GM19351 (cell line): ENCODE results near the gene NEUROG1.
"Not testable (repeated sequence)": the region's sequence is repeated elsewhere in the genome, so short reads cannot be mapped to it uniquely, and the experiment has no call there.

Experiments used
- ATAC-seq: cut with Tn5 transposase; IDR thresholded peaks from one replicate; pipeline ENCODE4 v1.9.1; 2021; ENCODE audit warnings: mild to moderate bottlenecking, moderate library complexity; ENCODE audit not compliant: unreplicated experiment

The NEUROG1 gene

DNA sequence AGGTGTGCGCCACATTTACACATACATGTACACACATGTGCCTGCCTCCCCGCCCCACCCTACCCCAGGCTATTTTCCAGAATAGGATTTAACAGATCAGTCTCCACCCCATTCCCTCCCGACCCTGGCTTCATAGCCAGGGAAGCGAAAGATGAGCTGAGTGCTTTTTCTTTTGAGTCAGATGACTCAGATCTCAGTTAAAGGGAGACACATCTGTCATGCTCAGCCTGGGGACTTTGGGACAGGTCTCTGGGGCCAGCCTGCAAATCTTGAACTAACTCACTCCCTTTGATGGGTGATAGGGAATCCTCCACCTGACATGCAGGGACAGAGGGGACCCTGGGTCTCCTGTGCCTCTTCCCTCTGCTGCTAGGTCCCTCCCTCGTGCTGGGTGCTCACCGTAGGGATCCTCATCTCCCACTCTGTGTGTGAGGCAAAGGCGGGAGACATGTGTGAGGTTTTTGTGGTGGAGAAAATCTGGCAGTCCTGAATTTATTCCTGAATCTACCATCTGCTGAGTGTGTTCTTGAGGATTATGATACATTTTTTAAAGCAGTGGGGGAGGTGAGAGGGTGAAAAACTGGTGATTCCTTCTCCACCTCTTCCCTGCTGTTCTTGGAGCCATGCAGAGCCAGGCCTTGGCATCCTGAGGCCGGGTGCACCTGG lies 37.7 kb downstream of the NEUROG1 start:
- ATAC-seq, result no peak

DNA sequence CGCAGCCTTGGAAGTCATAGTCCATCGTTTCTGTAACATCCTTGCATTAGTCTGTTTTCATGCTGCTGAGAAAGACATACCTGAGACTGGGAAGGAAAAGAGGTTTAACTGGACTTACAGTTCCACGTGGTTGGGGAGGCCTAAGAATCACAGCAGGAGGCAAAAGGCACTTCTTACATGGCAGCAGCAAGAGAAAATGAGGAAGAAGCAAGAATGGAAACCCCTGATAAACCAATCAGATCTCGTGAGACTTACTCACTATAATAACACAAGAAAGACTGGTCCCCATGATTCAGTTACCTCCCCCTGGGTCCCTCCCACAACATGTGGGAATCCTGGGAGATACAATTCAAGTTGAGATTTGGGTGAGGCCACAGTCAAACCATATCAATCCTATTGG lies 40.2 kb downstream of the NEUROG1 start:
- ATAC-seq, result not testable (repeated sequence)

DNA sequence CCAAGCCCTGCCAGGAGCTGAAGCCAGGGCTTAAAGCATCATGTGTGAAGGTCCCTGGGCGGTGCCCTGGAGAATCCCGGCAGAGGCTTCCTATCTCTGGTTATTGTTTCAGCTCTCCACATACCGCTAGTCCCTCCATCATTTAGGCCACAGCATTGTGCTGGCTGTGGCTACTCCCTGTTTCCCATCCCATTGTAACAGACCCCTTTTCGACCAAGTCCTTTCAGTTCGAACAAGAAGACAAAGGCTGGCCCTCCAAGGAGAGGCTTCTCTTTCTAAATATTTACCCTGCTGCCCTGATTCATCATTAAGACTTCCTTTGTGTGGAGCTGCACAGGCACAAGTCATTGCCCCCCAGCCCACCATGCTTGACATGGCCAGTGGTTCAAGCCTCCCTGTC lies 41.6 kb downstream of the NEUROG1 start:
- ATAC-seq, result no peak

DNA sequence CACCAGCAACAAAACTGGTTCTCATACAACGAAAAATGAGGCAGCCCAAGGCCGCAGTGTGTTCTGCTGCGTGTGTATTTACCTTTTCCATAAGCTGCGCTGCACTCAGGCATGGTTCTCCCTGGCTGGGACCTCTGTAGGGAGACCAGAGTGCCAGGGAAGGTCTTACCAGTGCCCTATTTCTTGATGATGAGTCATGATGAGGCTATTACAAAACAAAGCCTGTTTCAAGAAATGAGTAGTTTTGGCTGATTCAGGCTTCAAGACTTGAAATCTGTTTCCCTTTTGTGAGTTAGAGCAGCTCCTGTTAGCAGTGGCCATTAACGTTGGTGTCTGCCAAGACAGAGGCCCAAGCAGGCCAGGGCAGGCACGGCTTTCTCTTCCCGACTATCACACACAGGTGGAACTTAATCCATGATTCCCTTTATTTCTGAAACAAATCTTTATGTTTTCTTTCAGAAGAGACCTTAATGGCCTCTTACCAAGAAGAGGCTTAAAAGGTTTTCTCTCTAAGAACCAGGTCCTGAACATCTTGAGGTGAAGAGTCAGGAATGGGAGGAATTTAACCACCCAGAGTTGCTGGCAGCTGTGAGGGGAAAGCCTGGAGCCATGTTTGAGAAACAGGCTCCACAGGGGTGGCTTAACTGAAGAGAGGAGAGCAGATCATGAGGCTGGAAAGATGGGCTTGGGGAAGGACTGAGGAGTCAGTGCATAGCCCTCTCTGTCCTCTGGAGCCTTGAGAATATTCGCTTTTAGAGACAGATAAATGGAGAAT lies 42.2 kb downstream of the NEUROG1 start:
- no peak for ATAC-seq

DNA sequence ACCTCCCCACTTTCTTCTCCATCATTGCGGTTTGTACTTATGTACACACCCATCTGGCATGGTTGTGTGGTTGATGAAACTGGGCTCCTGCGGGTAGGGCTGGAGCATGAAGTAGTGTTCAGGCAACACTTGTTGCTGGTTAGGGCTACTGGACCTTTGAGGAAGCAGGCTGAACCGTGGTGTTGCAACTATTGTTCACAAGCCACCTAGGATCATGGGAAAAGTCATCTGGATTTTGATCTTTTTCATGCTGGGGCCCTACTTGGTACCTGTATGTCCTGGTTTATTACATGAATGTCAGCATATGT lies 43.5 kb downstream of the NEUROG1 start:
- ATAC-seq, result no peak

DNA sequence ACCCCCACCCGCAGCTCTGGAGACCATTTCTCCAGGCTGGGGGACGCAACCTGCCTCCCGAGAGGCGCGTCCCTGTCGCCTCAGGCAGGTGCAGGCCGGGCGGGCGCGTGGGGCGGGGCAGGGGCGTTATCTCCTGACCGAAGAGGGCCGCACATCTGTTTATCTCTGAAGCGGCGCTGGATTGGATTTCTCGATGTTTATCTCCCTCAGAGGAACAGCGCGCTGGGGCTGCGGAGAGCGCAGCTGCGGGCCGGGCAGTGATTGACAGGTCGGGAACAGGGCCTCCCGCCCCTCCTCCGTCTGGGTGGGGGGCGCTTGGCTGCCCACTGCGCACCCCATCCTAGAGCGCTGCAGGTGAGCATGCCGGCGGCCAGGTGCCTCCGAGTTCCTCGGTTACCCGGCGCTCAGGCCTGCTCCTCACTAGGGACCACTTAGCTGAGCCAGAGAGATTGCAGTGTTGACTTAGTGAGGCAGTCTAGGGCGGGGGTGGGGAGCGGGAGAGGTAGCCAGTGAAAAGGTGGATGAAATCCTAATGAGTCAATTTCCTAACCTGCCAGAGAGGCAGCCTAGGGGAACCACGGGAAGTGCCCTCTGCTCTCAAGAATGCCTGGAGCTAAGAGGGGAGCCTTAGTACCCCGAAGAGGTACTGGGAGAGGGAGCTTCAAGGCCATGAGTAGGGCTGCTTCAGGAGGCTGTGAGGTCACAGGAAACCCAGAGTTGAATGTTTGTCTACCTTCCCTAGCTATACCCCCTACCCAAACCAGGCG lies 44.0 kb downstream of the NEUROG1 start:
- no peak for ATAC-seq

DNA sequence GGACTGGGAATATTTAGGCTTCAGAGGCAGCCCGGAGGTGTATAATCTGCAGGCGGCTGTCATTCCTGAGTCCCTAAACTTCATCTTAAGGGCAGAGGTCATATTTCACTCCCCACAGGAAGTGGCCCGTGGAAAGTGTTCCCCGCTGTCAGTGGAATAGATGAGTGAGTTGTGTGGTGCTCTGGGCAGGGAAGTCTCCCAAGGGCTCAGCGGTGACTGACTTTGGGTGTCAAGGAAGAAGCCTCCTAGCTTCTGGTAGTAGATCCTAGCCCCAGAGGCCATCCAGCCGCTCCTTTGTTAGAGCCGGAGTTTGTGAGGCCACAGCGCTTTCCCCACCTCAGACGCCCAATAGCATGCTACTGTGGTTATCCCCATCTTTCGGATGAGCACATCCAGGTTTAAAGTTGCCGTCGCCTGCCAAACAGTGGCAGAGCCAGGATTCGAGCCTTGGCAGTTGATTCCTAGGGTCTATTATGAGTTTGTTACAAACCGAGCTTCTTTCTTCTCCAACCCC lies 44.7 kb downstream of the NEUROG1 start:
- no peak for ATAC-seq

DNA sequence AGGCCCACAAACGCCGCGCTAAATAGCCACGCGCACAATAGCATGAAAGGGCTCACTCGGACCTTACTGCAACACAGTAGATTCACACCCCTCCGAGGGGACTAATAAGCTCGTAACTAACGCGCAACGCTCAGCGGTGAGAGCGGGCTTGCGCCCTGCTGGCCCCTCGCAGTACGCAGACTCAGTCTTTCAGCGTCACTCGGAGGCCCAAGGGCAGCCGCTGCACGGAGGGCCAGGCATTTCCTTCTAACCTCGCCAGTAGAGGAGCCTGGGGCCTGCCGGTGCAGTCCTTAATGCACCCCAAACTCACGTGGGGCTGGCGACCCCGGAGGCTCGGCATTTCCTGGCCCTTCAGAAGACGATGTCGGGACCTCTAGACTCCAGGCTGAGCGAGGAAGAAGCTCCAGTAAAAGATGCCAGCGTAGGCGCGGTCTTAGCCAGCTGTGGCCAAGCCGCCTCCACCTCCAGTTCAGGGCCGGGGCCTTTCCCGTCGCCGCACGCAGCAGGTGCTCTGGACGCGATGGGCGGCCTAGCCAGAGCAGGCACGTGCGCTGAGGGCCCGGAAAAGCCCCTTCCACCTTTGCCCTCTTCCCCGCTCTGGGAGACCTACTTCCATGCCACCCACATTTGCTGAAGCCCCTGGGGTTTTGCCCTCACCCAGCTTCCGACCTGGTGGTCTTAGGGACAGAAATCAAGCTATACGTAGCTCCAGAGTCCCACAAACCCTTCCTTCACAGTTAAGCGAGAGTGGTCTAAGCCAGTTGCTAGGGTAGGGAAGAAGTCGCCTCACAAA lies 45.3 kb downstream of the NEUROG1 start:
- ATAC-seq, result no peak

DNA sequence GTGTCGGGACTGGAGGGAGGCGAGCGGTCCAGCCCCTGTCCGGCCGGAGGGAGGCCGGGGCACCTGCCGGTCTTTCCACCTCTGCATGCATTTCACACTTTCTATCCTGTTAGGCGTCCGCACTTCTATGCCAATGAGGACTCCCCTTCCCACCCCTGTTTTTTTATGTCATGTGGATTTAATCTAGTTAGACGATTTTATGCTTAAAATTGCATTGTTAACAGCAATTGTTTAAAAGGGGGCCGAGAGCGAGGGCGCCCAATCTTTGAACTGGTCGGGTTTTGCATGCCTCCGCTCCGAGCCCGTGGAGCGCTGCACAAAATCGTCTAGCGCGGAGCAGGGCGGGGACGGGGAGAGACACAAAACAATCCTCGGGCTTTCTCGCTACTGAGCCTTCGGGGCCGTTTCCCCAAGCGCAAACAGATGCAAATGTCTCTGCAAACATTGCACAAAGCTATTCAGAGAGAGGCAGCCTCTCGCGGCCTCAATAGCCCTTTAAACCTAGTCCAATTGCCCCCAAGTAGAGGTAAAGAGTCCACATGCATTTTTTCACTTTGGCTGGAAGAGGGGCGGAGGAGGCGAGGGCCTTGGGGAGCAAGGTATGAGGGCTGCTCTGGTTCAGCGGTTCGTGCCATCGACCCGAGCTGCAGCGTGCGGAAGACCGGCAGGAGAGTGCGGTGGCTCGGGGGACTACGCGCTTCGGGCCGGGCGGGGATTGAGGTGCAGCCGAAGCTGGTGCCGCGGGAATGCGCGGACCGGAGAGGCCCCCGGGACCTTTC lies 46.1 kb downstream of the NEUROG1 start:
- ATAC-seq, result no peak

DNA sequence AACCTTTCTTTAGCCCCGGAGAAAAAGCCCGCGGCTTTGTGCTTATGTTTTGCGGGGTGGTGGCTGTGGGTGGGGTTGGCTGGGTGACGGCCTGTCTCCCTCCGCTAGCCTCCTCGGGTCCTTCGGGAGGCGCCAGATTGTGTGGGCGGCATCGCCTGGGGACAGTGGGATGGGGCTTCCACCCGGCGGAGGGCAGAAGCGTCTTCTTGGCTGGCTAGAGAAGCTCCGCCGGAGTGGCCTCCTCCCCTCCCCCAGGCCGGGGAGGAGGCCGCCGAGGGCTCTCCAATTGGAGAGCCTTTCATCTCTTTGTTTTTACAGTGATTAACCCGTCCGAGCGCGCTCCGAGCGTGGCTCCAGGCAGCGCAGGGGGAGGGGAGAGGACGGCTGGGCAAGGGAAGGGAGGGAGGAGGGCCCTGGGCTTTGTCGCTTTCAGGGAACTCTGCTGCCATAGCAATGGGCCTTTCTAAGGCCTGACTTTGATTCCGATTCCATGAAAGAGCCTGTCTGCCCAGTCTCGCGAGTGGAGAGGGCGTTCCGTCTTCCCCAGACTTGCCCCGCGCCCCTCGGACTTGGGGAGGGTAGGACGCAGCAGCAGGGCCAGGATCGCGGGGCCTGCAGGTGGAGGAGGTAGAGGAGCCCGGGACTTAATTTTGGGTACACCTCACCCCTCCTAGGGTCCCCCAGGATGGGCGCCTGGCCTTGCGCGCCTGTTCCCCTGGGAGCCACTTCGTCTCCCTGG lies 46.9 kb downstream of the NEUROG1 start:
- no peak for ATAC-seq

DNA sequence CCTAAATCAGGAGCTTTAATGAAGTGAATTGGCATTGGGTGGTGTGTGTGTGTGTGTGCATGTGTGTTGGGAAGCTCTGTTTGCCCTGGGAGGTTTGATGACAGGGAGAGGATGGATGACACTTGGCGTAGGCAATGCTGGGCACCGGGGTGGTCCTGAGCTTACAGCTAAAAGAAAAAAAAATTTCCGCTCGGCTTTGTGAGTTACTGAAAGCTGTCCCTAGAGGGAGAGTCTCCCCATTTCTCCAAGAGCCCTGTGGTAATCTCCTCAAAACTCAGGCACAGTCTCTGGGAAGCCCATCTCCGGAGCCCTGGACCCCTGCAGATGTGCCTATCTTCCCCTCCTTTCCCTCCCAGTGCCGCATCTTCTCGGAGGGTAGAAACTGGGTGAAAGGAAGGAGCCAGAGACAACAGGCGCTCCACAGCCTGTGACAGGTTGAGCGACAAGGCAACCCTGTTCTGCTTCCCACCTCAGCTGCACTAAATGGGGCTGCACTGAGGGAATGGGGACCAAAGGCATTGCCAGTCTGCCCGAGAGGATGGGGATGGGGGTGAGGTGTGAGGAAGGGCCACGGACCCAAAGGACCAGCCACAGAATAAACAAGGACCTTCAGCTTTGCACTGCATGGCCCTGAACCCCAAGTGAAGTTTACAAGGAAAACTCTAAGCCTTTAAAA lies 47.8 kb downstream of the NEUROG1 start:
- no peak for ATAC-seq

DNA sequence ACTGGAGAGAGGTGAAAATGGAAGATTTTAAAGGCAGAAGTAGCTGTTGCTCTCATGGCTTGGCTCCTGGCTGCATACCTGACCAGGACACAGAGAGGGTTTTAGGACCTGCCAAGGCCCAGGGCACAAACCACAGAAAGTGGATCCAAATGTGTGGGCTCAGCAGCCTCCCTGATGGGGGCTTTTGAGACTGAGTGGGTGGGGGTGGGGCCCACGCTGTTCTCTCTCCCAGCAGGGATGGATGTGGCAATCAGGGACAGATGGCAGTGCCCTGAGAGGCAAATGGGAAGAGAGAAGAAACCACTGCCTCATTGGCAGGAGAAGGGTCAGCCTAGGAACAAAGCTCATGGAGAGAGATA lies 48.7 kb downstream of the NEUROG1 start:
- no peak for ATAC-seq

DNA sequence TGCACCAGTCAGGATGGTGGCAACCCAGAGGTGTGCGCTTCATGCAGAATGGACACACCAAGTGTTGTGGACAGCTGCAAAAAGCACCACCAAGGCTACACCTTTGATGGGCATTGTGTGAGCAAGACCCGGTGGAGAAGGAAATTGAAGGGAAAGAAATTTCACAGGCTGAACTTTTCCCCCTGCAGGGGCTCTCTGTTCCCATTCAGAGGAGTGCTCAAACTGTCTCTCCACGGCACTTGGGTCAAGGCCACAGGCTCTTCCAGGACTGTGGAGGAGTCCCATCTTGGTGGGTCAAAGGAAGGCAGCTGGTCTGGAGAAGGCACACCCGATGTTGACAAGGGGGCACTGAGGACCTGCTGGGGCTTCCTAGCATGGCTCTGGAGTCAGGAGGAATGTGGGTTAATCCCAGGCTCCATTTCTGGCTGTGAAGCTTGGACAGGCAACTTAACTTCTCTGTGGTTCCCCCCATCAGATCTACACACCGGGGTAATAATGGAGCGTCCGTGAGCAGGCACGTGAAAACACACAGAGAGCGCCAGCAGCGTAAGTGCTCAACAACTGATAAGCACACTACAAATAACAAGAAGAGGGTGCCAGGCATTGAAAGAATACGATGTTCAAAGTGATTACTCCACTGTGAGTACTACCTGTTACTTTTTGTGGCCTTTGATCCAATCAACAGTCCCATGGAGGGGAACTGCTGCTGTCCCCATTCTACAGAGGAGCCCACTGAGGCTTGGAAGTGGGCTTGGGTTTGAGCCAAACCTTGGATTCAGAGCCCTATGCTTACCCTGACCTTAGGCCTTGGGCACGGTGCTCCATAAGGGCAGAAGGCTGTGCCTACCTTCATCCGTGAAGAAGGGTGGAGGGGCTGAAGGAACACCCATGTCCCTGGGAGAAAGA lies 49.4 kb downstream of the NEUROG1 start:
- ATAC-seq, result no peak

DNA sequence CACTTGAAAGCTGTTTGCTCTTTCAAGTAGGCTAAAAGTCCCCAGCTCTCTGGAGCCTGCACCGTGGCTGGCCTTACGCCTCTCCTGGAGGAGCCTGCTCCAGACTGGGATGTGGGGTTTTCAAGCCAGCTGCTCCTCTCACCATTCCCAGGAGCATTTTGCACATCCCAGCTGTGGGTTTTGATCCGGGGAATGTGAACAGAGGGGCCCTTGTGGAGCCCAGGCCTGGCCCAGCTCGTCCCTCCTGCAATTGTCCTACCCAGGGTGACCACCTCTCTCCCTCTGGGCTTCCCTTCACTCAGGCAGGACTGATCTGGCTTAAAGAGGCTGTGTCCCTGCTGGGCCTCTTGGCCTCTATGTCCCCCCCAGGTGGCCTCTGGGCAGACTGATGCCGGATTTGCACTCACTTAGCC lies 51.1 kb downstream of the NEUROG1 start:
- ATAC-seq, result no peak
